ENCODE measurements around the gene CFAP52.

DNA sequence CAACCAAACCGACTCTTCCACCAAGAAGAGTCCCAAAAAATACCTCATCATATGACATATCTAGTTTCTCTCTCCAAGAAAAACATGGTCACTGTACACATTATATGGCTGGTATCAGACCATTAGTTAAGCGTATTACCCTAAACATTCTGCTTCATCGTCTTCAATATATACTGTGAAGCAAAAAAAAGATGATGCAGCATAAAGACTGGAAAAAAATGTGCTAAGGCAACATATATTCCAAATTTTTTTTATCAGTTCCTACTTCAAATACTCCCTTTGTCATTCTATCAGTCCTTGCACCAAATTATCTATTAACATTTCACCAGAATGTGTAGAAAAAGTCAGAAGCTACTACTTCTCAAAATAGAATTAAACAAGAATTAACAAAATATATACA lies 43.7 kb upstream of the CFAP52 start:
- no peak for TF ChIP-seq CTCF (IDR thresholded peaks at IDR 0.05; ENCODE audit: low read depth, low read length)
- TF ChIP-seq EZH2phosphoT487 (IDR thresholded peaks at IDR 0.05; ENCODE audit: low read depth): no peak
